ENCODE data around the gene AOPEP.
"Not testable (repeated sequence)": the region's sequence is repeated elsewhere in the genome, so short reads cannot be mapped to it uniquely, and the experiment has no call there.

AOPEP gene

GRCh38 chr9:94823710-94824109 is 97.2 kb downstream of the AOPEP start:
- no peak overlapping the region for H3K4me3 Mint-ChIP-seq
- H3K27me3 Mint-ChIP-seq, result no peaks in the 10 kb centered on the region
- no peaks in the 10 kb centered on the region for H3K9me3 Mint-ChIP-seq
- H3K36me3 Mint-ChIP-seq, result peaks cover 52% of the 10 kb centered on the region
- H3K4me1 Mint-ChIP-seq, result peaks cover 14% of the 10 kb centered on the region
- H3K27ac Mint-ChIP-seq, result no peak overlapping the region
- ATAC-seq, result no peak

- Mint-ChIP-seq H3K4me3 (no peak overlapping the region), H3K36me3 (peaks cover 49% of the 10 kb centered on the region), H3K4me1 (peaks cover 14% of the 10 kb centered on the region), H3K27ac (no peak overlapping the region), H3K9me3 (no peaks in the 10 kb centered on the region), H3K27me3 (no peaks in the 10 kb centered on the region)
- ATAC-seq, result no peak
Measured at GRCh38 chr9:94824411-94824810, 97.9 kb downstream of the AOPEP start.

DNA sequence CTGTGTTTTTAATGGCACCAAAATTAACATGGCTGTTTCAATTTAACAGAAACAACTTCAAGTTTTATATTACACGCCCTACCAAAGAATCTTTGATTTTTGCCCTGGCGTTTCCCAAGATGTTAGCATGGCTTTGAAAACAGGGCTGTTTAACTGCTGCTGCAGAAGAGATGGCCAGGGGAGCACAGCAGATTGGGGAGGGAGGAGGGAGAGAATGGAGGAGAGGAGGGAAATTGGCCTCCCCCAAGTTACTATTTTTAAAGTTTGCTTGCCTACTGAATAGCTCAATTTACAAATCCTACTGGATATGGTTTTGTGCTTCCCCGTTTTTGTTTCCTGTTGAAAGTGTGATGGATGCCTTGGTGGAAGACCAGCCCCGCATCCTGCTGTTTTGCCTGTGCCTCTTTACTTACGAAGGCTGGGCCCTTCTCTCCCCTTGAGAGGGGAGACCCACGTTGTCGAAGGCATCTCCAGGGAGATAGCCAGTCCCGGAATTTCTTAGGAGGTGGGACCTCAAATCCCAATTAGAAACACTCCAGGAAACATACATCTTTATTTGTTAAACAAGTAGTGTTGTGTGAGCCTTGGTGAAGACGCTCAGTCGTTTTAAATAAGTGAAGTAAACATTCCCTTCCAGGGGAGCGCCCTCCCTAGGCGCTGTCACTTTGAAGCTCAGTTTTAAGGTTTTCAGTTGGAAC is 98.6 kb downstream of the AOPEP start:
- Mint-ChIP-seq H3K36me3 (peaks cover 53% of the 10 kb centered on the region), H3K27ac (no peak overlapping the region), H3K4me1 (peaks cover 14% of the 10 kb centered on the region), H3K9me3 (no peaks in the 10 kb centered on the region), H3K4me3 (no peak overlapping the region), H3K27me3 (no peaks in the 10 kb centered on the region)
- ATAC-seq, result no peak

- Mint-ChIP-seq H3K27me3 (no peaks in the 10 kb centered on the region), H3K4me1 (peaks cover 14% of the 10 kb centered on the region), H3K27ac (no peak overlapping the region), H3K36me3 (peaks cover 54% of the 10 kb centered on the region), H3K4me3 (no peak overlapping the region), H3K9me3 (no peaks in the 10 kb centered on the region)
- ATAC-seq, result no peak
Measured at GRCh38 chr9:94825611-94825958, 99.1 kb downstream of the AOPEP start.

DNA sequence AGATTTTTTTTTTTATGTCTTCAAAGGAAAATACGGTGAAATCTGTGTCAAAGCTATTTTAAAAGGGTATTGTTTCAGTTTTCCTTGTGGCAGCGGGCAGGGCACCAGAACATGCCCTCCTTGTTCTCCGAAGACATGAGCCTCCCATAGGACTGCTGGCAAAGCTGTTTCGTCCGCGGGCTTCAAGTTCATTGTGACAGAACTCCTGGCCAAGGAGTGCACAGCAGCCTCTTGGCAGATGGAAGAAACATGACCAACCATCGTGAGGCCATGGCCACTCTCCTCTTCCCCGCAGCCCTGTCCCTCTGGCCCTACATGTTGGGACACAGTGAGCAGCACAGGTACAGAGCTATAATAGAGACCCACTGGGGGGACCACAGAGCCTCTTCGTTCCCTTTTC is 99.5 kb downstream of the AOPEP start:
- Mint-ChIP-seq H3K4me1 (peaks cover 10% of the 10 kb centered on the region), H3K27ac (no peak overlapping the region), H3K36me3 (peaks cover 56% of the 10 kb centered on the region), H3K27me3 (no peaks in the 10 kb centered on the region), H3K4me3 (no peak overlapping the region), H3K9me3 (no peaks in the 10 kb centered on the region)
- no peak for ATAC-seq

DNA sequence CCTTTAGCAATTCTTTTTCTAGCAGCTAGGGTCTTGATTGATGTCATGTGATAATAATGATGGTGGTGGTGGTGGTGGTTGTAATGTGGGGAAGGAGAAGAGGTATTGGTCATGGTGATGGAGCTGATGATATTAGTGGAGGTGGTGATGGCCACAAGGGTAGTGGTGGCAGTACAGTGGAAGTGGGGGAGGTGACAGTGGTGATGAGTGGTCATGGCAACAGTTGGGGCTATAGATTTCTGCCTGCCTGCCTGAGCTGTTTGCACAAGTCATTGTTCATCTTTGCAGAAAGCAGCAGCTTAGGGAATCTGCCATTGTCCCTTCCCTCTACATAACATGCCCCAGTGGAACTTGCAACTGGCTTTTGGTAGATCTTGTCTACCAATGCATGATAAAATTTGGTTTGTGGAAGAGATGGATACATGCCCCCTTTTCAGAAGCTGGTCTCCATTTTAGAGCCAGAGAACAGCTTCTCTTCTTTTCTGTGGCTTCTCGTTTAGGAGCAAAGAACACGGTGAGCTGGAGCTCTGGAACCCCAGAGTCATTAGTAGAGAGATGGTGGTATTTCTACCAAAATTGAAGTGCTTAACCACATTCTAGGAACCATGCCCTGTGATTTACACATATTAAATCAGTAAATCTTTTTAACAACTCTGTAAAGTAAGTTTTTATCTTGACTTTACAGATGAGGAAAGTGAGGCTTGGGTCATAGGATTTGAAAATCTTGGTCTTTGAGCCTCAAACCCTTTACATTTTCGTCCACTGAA is 100.3 kb downstream of the AOPEP start:
- H3K4me1 Mint-ChIP-seq, result peaks cover 2% of the 10 kb centered on the region
- no peak overlapping the region for H3K27ac Mint-ChIP-seq
- H3K27me3 Mint-ChIP-seq, result no peaks in the 10 kb centered on the region
- no peak for ATAC-seq
- H3K36me3 Mint-ChIP-seq, result peaks cover 61% of the 10 kb centered on the region
- peaks cover 3% of the 10 kb centered on the region for H3K9me3 Mint-ChIP-seq
- H3K4me3 Mint-ChIP-seq, result no peak overlapping the region

DNA sequence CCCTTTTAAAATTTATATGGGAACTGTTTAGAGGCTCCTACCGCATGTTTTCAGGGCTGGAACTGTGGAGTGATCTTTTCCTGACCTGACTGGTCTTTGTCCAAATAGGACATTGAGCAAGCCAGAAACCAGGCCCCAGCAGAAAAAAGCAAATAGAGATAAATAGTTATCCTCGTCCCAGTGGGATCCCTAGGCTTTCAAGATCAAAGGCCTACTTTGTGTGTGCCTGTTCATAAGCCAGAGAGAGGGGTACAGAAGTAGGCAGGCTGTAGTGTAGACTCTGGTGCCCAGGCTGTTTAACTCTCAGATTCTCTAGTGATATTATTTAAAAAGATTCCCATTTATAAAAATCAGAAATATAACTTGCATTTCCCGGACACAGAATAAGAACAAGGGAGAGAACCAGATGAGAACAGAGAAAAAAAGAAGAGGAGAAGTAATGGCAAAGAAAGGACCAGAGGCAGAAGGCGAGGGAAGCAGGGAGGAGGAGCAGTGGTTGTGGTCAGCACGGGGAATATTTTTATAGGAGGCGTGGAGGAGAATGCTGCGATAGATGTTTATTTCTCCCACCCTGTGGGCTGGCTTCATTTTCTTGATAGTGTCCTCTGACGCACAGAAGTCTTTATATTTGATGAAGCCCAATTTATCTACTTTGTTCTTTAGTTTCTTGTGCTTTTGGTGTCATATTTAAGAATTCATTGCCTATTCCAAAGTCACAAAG is 101.2 kb downstream of the AOPEP start:
- H3K27ac Mint-ChIP-seq, result no peak overlapping the region

GRCh38 chr9:94829380-94830070 is 103.0 kb downstream of the AOPEP start:
- Mint-ChIP-seq H3K9me3 (peaks cover 3% of the 10 kb centered on the region), H3K36me3 (peaks cover 45% of the 10 kb centered on the region), H3K4me1 (no peaks in the 10 kb centered on the region), H3K4me3 (no peak overlapping the region), H3K27me3 (no peaks in the 10 kb centered on the region), H3K27ac (no peak overlapping the region)
- no peak for ATAC-seq

More for the DNA sequence above, 101.2 kb downstream of the AOPEP start:
- Mint-ChIP-seq H3K4me1 (no peaks in the 10 kb centered on the region), H3K9me3 (peaks cover 3% of the 10 kb centered on the region), H3K36me3 (peaks cover 61% of the 10 kb centered on the region), H3K4me3 (no peak overlapping the region), H3K27me3 (no peaks in the 10 kb centered on the region)
- no peak for ATAC-seq

GRCh38 chr9:94830071-94830604 is 103.6 kb downstream of the AOPEP start:
- H3K27ac Mint-ChIP-seq, H3K9me3 Mint-ChIP-seq, H3K4me1 Mint-ChIP-seq, H3K27me3 Mint-ChIP-seq, H3K4me3 Mint-ChIP-seq, ATAC-seq: not testable (repeated sequence)
- peaks cover 44% of the 10 kb centered on the region for H3K36me3 Mint-ChIP-seq

- no peak for ATAC-seq
- Mint-ChIP-seq H3K27ac (no peak overlapping the region), H3K9me3 (peaks cover 12% of the 10 kb centered on the region), H3K4me1 (no peaks in the 10 kb centered on the region), H3K27me3 (no peaks in the 10 kb centered on the region), H3K36me3 (peaks cover 46% of the 10 kb centered on the region), H3K4me3 (no peak overlapping the region)
Measured at GRCh38 chr9:94833802-94834201, 107.3 kb downstream of the AOPEP start.

- Mint-ChIP-seq H3K4me3 (no peak overlapping the region), H3K9me3 (peaks cover 15% of the 10 kb centered on the region), H3K36me3 (peaks cover 39% of the 10 kb centered on the region), H3K27ac (no peak overlapping the region), H3K27me3 (no peaks in the 10 kb centered on the region), H3K4me1 (no peaks in the 10 kb centered on the region)
- ATAC-seq, result no peak
Measured at GRCh38 chr9:94837404-94837803, 110.9 kb downstream of the AOPEP start.

DNA sequence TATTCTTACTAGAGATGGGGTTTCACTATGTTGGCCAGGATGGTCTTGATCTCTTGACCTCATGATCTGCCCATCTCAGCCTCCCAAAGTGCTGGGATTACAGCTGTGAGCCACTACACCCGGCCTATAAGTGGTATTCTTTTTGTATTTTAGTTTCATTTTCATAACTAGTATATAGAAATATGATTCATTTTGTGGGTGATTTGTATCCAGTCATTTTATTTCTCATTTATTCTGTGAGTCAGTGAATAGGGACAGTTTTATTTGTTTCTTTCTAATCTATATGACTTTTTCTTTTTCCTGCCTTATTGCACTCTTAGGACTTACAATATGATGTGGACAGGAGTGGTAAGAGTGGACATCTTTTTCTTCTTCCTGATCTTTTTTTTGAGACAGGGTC is 112.9 kb downstream of the AOPEP start:
- H3K27me3 Mint-ChIP-seq, result no peaks in the 10 kb centered on the region
- H3K36me3 Mint-ChIP-seq, result peaks cover 46% of the 10 kb centered on the region
- H3K9me3 Mint-ChIP-seq, result peaks cover 15% of the 10 kb centered on the region
- H3K27ac Mint-ChIP-seq, result no peak overlapping the region
- no peak for ATAC-seq
- H3K4me1 Mint-ChIP-seq, result peaks cover 6% of the 10 kb centered on the region
- no peak overlapping the region for H3K4me3 Mint-ChIP-seq

DNA sequence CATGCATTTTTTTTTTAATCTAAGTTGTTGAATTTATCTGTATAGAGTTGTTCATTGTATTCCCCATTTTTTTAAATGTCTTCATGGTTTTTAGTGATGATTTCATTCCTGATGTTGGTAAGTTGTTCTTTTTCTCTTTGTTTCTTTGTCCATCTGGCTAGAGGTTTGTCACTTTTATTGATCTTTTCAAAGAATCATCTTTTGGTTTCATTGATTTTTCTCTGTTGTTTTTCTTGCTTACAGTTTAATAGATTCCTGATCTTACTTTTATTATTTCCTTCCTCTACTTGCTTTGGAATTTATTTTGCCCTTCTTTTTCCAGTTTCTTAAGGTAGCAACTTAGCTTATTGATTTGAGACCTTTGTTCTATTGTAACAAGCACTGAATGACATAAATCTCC is 114.2 kb downstream of the AOPEP start:
- ATAC-seq, result no peak
- H3K27me3 Mint-ChIP-seq, result no peaks in the 10 kb centered on the region
- no peak overlapping the region for H3K27ac Mint-ChIP-seq
- peaks cover 15% of the 10 kb centered on the region for H3K9me3 Mint-ChIP-seq
- peaks cover 6% of the 10 kb centered on the region for H3K4me1 Mint-ChIP-seq
- peaks cover 53% of the 10 kb centered on the region for H3K36me3 Mint-ChIP-seq
- H3K4me3 Mint-ChIP-seq, result no peak overlapping the region

- peaks cover 10% of the 10 kb centered on the region for H3K9me3 Mint-ChIP-seq
- peaks cover 18% of the 10 kb centered on the region for H3K4me1 Mint-ChIP-seq
- H3K27ac Mint-ChIP-seq, result no peak overlapping the region
- no peaks in the 10 kb centered on the region for H3K27me3 Mint-ChIP-seq
- H3K36me3 Mint-ChIP-seq, result peaks cover 55% of the 10 kb centered on the region
- H3K4me3 Mint-ChIP-seq, result no peak overlapping the region
- ATAC-seq, result no peak
Measured at GRCh38 chr9:94843134-94843533, 116.6 kb downstream of the AOPEP start.

- Mint-ChIP-seq H3K4me3 (no peak overlapping the region), H3K4me1 (peaks cover 18% of the 10 kb centered on the region), H3K27me3 (no peaks in the 10 kb centered on the region), H3K36me3 (peaks cover 36% of the 10 kb centered on the region), H3K27ac (no peak overlapping the region), H3K9me3 (no peaks in the 10 kb centered on the region)
- no peak for ATAC-seq
Measured at GRCh38 chr9:94846739-94847138, 120.2 kb downstream of the AOPEP start.
